ENCODE measurements around the gene SCAPER. TPM values are rescaled to one million over a fixed set of nuclear protein-coding genes. Genes with fewer than 3 reads are reported as not detected.

SCAPER gene
- total RNA-seq, 1 experiment from 2014 or later, result 8.3 TPM

DNA sequence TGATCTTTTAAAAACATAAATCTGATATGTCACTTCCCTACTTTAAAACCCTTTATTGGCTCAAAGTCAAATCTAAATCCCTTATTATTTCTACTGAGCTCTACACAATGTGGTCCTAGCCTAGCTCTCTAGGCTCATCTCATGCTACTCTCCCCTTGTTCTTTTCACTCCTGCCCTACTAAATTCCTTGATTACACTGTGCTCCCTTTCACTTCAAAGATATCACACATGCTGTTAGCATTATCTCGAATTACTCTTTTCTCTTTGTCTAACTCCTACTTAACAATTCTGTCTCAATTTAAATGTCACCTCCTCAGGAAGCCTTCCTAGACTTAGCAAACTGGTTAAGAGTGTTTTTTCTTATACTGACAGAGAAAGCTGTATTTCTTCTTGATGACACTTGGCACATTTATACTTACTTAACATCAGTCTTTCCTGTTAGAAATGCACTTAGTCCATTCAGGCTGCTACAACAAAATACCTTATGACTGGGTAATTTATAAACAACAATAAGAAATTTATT, 102.0 kb downstream of the SCAPER start:
- Histone ChIP-seq H3K36me3 (replicated peaks; ENCODE audit: control insufficient read depth, insufficient read depth, low read length) (no peaks in the 10 kb centered on the region), H3K27me3 (ENCODE audit: control insufficient read depth, insufficient read depth, low read length) (no peaks in the 10 kb centered on the region), H3K4me3 (ENCODE audit: insufficient read depth, low read depth, low read length) (no peak overlapping the region)
- DNase-seq, result no peak

DNA sequence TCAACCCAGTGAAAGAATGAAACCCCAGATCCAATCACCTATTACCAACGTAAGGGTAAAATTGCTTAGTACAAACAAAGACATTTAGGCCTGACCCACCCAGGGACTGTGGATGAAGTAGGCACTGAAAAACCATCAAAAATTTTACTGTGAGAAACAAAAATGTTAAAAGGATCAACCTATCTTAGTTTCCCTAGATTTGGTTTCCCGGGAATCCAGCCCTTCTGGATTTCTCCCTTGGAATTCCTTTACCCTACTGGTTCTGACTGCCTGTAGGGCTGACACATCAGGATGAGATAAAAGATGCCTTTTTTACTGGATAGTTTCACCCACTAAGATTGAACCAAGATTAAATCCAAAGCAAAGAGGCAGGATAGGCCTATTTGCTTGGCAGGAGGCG, 102.7 kb downstream of the SCAPER start:
- Histone ChIP-seq H3K27me3 (ENCODE audit: control insufficient read depth, insufficient read depth, low read length) (no peaks in the 10 kb centered on the region), H3K36me3 (replicated peaks; ENCODE audit: control insufficient read depth, insufficient read depth, low read length) (no peaks in the 10 kb centered on the region), H3K4me3 (ENCODE audit: insufficient read depth, low read depth, low read length) (no peak overlapping the region)
- DNase-seq, result no peak

DNA sequence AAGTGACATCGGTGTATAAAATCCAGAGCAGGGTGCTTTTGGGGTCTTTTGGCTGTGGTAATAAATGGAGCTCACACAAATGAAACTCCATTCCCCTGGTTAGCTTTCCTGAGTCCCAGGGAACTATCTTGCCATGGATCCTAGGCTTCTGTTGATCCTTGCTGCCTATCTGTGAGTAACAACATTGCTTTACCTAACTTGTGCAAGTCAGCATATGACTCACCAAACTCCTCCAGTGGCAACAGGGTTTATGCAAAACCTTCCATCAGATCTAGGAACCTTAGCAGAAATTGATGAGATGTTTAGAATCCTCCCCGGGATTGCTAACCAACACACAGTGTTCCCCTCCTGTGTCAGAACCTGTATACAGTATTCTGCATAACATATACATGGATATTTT, 105.4 kb downstream of the SCAPER start:
- DNase-seq, result no peak
- Histone ChIP-seq H3K36me3 (replicated peaks; ENCODE audit: control insufficient read depth, insufficient read depth, low read length) (no peaks in the 10 kb centered on the region), H3K4me3 (ENCODE audit: insufficient read depth, low read depth, low read length) (no peak overlapping the region), H3K27me3 (ENCODE audit: control insufficient read depth, insufficient read depth, low read length) (no peaks in the 10 kb centered on the region)

DNA sequence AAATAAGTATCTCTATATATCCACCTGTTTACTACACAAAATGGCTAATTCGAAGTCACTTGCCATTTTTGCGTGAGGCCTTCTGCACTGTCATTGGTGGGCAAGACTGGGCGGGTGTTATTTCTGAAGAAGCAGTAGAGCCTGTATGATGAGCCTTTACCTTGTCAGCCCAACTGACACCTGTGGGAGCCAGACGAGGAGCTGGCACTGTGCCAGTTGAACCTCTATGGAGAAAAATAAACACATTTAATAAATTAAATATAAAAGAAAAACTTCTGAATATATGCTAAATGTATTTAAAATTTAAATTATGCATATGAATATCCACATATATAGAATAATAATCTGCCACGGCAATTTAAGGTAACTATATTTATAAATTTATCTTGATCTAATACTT, 109.9 kb downstream of the SCAPER start:
- Histone ChIP-seq H3K36me3 (replicated peaks; ENCODE audit: control insufficient read depth, insufficient read depth, low read length) (no peaks in the 10 kb centered on the region), H3K4me3 (ENCODE audit: insufficient read depth, low read depth, low read length) (no peak overlapping the region), H3K27me3 (ENCODE audit: control insufficient read depth, insufficient read depth, low read length) (no peaks in the 10 kb centered on the region)
- DNase-seq, result no peak

DNA sequence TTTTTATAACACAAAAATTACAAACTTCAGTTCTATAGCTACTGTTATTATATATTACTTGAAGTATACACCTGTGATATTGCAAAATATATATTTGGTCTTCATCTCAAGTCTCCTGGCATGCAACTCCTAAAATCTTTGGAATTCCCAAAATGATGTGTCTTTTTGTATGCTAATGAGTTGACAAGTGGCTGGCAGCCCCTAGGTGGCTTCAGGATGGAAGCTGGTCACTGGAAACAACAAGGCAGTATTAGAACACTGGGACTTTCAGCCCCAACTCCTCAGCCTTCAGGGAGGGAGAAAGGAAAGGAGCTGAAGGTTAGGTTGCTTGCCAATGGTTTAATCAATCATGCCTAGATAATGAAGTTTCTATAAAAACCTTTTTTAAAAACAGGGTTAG, 112.0 kb downstream of the SCAPER start:
- DNase-seq, result peak; percentile 8
- Histone ChIP-seq H3K4me3 (ENCODE audit: insufficient read depth, low read depth, low read length) (no peak overlapping the region), H3K36me3 (replicated peaks; ENCODE audit: control insufficient read depth, insufficient read depth, low read length) (no peaks in the 10 kb centered on the region), H3K27me3 (ENCODE audit: control insufficient read depth, insufficient read depth, low read length) (no peaks in the 10 kb centered on the region)

DNA sequence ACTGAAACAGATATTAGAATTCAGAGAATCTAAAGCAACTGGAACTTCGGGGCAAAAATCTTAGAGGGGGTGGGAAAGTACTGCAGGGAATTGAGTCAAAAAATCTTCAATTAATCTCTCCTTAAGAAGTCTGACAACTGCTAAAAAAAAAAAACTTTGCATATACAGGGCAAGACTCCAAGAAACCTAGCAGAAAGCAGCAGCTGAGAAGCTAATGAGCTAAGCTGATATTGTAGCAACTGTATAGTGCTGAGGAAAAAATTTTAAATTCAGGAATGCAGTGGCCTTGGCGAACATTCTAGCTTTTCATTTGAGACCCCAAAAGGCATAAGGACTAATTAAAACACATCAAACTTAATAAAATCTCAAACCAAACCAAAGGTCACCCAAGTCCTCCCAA, 113.6 kb downstream of the SCAPER start:
- Histone ChIP-seq H3K27me3 (ENCODE audit: control insufficient read depth, insufficient read depth, low read length) (no peaks in the 10 kb centered on the region), H3K4me3 (ENCODE audit: insufficient read depth, low read depth, low read length) (no peak overlapping the region), H3K36me3 (replicated peaks; ENCODE audit: control insufficient read depth, insufficient read depth, low read length) (no peaks in the 10 kb centered on the region)
- DNase-seq, result no peak

DNA sequence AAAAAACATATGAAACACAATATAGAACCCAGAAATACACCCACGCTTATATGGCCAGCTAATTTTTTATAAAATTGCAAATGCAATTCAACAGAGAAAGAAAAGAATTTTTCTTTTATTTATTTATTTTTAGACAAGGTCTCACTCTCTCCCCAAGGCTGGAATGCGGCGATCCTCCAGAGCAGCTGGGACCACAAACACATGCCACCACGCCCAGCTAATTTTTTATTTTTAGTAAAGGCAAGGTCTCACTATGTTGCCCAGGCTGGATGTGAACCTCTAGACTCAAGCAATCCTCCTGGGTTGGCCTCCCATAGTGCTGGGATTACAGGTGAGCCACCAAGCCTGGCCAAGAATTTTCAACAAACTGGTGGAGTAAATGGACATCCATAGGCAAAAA, 117.9 kb downstream of the SCAPER start:
- Histone ChIP-seq H3K27me3 (ENCODE audit: control insufficient read depth, insufficient read depth, low read length) (no peaks in the 10 kb centered on the region), H3K4me3 (ENCODE audit: insufficient read depth, low read depth, low read length) (no peak overlapping the region)

DNA sequence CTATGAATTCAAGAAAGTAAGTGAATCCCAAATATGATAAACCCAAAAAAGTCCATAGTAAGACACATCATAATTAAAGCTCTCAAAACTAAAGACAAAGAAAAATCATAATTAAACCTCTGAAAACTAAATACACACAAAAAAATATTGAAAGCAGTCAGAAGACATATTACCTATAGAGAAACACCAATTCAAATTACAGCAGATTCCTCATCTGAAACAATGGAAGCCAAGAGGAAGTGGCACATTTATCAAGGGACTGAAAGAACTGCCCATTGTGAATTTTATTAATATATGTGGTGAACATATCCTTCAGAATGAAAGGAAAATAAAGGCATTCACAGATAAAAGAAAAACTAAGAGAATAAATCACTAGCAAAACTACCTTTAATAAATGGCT, 128.2 kb downstream of the SCAPER start:
- no peaks in the 10 kb centered on the region for H3K36me3 ChIP-seq (replicated peaks; ENCODE audit: control insufficient read depth, insufficient read depth, low read length)
- no peak for DNase-seq

More for the DNA sequence above, 117.9 kb downstream of the SCAPER start:
- no peaks in the 10 kb centered on the region for H3K36me3 ChIP-seq (replicated peaks; ENCODE audit: control insufficient read depth, insufficient read depth, low read length)
- DNase-seq, result no peak

DNA sequence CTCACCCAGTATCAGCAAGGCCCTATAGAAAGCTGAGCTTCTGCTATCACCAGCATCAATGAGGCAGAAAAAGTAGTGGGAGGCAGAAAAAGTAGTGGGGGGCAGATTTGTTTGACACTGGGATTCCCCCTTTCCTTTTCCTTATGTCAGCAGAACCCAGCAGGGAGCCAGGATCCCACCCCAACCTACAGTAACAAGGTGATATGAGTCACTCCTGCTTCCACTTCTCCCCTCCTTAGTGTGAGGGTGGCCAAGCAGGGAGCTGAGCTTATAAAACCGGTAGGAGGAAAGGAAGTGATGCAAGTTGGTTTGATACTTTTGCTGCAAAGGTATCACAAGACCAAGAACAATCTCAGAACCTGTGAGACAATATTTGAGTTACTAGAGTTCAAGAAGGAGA, 128.7 kb downstream of the SCAPER start:
- DNase-seq, result no peak
- no peak overlapping the region for H3K4me3 ChIP-seq (ENCODE audit: insufficient read depth, low read depth, low read length)
- H3K36me3 ChIP-seq (replicated peaks; ENCODE audit: control insufficient read depth, insufficient read depth, low read length), result no peaks in the 10 kb centered on the region
- H3K27me3 ChIP-seq (ENCODE audit: control insufficient read depth, insufficient read depth, low read length), result no peaks in the 10 kb centered on the region

More for the DNA sequence above, 128.2 kb downstream of the SCAPER start:
- no peak overlapping the region for H3K4me3 ChIP-seq (ENCODE audit: insufficient read depth, low read depth, low read length)
- no peaks in the 10 kb centered on the region for H3K27me3 ChIP-seq (ENCODE audit: control insufficient read depth, insufficient read depth, low read length)

DNA sequence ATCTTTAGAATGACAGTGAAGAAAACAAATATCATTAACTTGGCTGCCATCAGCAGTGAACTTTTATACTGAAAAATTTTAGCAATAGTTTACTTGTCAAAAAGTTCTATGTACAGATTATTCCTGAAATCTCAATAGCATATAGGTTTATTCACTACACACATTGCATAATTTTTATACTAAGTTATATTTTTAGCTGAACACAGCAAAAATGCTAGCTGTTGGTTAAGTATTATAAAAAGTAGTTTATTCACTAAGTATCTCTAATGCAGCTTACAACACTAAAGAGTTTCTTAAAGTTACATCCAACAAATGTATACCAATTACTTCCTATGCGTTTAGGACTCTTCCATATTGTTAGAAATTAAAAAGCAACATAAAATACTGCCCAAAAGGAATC, 131.9 kb downstream of the SCAPER start:
- H3K36me3 ChIP-seq (replicated peaks; ENCODE audit: control insufficient read depth, insufficient read depth, low read length), result no peaks in the 10 kb centered on the region
- no peaks in the 10 kb centered on the region for H3K27me3 ChIP-seq (ENCODE audit: control insufficient read depth, insufficient read depth, low read length)
- no peak for DNase-seq
- no peak overlapping the region for H3K4me3 ChIP-seq (ENCODE audit: insufficient read depth, low read depth, low read length)

DNA sequence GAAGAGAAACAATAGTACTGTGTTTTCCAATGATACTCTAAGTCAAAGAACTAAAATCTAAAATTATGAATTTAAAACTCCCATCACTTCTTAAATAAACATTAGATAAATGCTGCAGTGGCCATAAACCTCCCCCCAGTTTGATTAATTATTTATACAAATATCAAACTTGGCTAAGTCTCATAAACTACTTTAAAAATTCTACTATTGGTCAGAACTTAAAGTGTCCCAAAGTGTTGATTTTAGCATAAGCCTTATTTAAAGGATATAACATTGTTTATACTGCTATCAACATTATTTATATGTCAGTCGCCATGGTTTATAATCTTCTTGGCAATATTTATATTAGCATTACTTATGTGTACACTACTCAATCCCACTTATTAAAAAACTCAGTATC, 132.4 kb downstream of the SCAPER start:
- DNase-seq, result no peak
- Histone ChIP-seq H3K36me3 (replicated peaks; ENCODE audit: control insufficient read depth, insufficient read depth, low read length) (no peaks in the 10 kb centered on the region), H3K27me3 (ENCODE audit: control insufficient read depth, insufficient read depth, low read length) (no peaks in the 10 kb centered on the region), H3K4me3 (ENCODE audit: insufficient read depth, low read depth, low read length) (no peak overlapping the region)

DNA sequence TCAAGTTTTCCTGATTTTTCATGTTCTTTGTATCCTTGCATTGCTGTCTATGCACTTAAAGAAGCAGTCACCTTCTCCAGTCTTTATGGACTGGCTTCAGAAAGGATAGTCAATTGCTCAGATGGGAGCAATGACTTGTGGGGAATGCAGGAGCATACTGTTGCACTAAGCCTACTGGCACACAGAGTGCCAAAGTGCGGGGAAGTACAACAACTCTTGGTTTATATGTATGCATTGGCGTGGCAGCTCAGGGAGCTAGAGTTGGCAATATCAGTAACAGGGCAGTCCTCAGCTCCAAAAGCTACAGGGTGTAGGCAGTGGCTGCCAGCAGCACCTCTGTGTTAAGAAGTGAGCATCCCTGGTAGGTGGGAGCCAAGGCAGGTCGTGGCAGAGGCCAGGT, 141.1 kb downstream of the SCAPER start:
- H3K4me3 ChIP-seq (ENCODE audit: insufficient read depth, low read depth, low read length), result no peak overlapping the region
- no peaks in the 10 kb centered on the region for H3K27me3 ChIP-seq (ENCODE audit: control insufficient read depth, insufficient read depth, low read length)
- H3K36me3 ChIP-seq (replicated peaks; ENCODE audit: control insufficient read depth, insufficient read depth, low read length), result no peaks in the 10 kb centered on the region; the same call in 1 of the 2 replicates
- DNase-seq, result no peak

DNA sequence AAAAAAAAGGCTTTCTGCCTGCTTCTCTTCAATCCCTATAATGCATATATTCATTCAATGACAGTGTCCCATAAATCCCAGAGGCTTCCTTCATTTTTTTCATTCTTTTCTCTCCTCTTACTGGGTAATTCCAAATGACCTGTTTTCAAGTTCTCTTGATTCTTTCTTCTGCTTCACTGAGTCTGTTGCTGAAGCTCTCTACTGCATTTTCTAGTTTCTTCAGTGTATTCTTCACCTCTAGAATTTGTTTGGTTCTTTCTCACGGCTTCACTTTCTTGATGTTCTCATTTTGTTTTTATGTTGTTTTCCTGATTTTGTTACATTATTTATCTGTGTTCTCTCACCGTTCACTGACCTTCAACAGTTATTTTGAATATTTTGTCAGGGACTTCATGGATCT, 141.6 kb downstream of the SCAPER start:
- H3K27me3 ChIP-seq (ENCODE audit: control insufficient read depth, insufficient read depth, low read length), result no peaks in the 10 kb centered on the region
- no peak for DNase-seq
- H3K4me3 ChIP-seq (ENCODE audit: insufficient read depth, low read depth, low read length), result no peak overlapping the region
- H3K36me3 ChIP-seq (replicated peaks; ENCODE audit: control insufficient read depth, insufficient read depth, low read length), result no peaks in the 10 kb centered on the region; the same call in 1 of the 2 replicates

DNA sequence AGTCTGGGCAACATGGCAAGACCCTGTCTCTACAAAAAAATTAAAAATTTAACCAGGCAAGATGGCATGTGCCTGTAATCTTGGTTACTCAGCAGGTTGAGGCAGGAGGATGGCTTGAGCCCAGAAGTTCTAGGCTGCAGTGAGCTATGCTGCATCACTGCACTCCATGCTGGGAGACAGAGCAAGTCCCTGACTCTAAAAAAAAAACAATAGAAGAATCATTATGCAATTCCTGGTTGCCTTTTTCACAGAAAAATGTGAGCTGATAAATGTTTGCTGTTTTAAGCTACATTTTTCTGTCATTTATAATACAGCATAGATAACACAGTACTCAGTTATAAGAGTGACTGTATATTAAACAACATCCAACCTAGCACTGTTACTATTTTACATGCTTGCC, 148.8 kb downstream of the SCAPER start:
- no peak overlapping the region for H3K4me3 ChIP-seq (ENCODE audit: insufficient read depth, low read depth, low read length)
- DNase-seq, result no peak
- H3K27me3 ChIP-seq (ENCODE audit: control insufficient read depth, insufficient read depth, low read length), result no peaks in the 10 kb centered on the region
- no peaks in the 10 kb centered on the region for H3K36me3 ChIP-seq (replicated peaks; ENCODE audit: control insufficient read depth, insufficient read depth, low read length)

DNA sequence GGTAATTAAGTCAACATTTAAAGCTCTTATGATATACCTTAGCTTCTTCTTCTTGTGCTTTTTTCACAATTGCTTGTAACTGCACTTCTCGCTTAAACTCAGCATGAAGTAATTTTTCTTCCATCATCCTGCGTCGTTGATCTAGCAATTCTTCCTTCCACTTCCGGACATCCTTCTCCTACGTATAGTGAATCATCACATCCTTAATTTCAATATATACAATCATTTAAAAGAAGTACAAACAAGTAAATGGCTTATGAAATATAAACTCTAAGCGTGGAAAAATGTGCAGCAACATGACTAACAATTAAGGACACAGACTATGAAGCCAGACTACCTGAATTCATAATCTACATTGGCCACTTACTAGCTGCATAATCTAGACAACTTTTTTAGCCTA, 151.4 kb downstream of the SCAPER start:
- no peak overlapping the region for H3K4me3 ChIP-seq (ENCODE audit: insufficient read depth, low read depth, low read length)
- DNase-seq, result no peak
- no peaks in the 10 kb centered on the region for H3K36me3 ChIP-seq (replicated peaks; ENCODE audit: control insufficient read depth, insufficient read depth, low read length)
- H3K27me3 ChIP-seq (ENCODE audit: control insufficient read depth, insufficient read depth, low read length), result no peaks in the 10 kb centered on the region

DNA sequence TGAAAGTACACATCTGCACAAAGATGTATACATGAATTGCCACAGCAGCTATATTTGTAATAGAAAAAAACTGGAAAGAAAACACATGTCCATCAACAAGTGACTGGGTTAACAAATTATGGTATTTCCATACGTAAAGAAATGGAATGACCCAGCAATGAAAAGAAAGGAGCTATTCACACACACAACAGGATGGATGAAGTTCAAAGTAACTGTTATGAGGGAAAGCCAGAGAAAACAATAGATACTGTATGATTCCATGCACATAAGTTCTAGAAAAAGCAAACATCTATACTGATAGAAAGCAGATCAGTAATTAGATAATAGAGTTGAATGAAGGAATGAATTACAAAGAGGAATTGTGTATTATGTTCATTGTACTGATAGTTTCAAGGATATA, 152.0 kb downstream of the SCAPER start:
- DNase-seq, result no peak
- H3K36me3 ChIP-seq (replicated peaks; ENCODE audit: control insufficient read depth, insufficient read depth, low read length), result no peaks in the 10 kb centered on the region
- H3K4me3 ChIP-seq (ENCODE audit: insufficient read depth, low read depth, low read length), result no peak overlapping the region
- H3K27me3 ChIP-seq (ENCODE audit: control insufficient read depth, insufficient read depth, low read length), result no peaks in the 10 kb centered on the region
